OCI-LY1 (cell line): ENCODE results near the gene RASGEF1C.

Experiments used
- H2AFZ ChIP-seq: fragments of 200-600 bp; sonication (generic), shearing (Covaris generic); 2 replicates; pipeline ENCODE4 v1.6.0; 2014; ENCODE audit warnings: antibody characterized with exemption, mild to moderate bottlenecking, low read length
- H3F3A ChIP-seq: fragments of 200-600 bp; sonication (generic), shearing (Covaris generic); 2 replicates; pipeline ENCODE4 v1.6.0; 2014; ENCODE audit warnings: mild to moderate bottlenecking, antibody characterized with exemption, low read length, moderate library complexity; ENCODE audit not compliant: insufficient read depth
- H3K27ac ChIP-seq: fragments of 200-600 bp; sonication (generic); 2 replicates; pipeline ENCODE4 v1.5.1; 2014; ENCODE audit warnings: low read length, mixed run types, mild to moderate bottlenecking, low read depth; ENCODE audit not compliant: poor library complexity, severe bottlenecking
- H3K27me3 ChIP-seq: fragments of 200-600 bp; sonication (generic); 2 replicates; pipeline ENCODE4 v1.6.0; 2014; ENCODE audit warnings: antibody characterized with exemption, mild to moderate bottlenecking, low read length, moderate library complexity; ENCODE audit not compliant: insufficient read depth
- H3K36me3 ChIP-seq: fragments of 200-600 bp; sonication (generic); 2 replicates; pipeline ENCODE4 v1.6.1; 2014; ENCODE audit warnings: mild to moderate bottlenecking, antibody characterized with exemption, low read length, moderate library complexity, mixed read lengths; ENCODE audit not compliant: insufficient read depth
- H3K4me1 ChIP-seq: fragments of 200-600 bp; sonication (generic); 2 replicates; pipeline ENCODE4 v1.5.1; 2014; ENCODE audit warnings: mild to moderate bottlenecking, low read length, moderate library complexity; ENCODE audit not compliant: insufficient read depth, severe bottlenecking
- H3K4me2 ChIP-seq: fragments of 200-600 bp; sonication (generic), shearing (Covaris generic); 2 replicates; pipeline ENCODE4 v1.6.1; 2014; ENCODE audit warnings: low read length
- H3K4me3 ChIP-seq: fragments of 200-600 bp; sonication (generic); 2 replicates; pipeline ENCODE4 v1.5.1; 2014; ENCODE audit warnings: low read length, low read depth, mild to moderate bottlenecking, mixed read lengths; ENCODE audit not compliant: poor library complexity, severe bottlenecking
- H3K79me2 ChIP-seq: fragments of 200-600 bp; shearing (Covaris generic); 2 replicates; pipeline ENCODE4 v1.6.1; 2016; ENCODE audit warnings: mixed run types, low read length, mixed read lengths; ENCODE audit not compliant: insufficient read depth
- H3K9ac ChIP-seq: fragments of 200-600 bp; sonication (generic), shearing (Covaris generic); 2 replicates; pipeline ENCODE4 v1.6.1; 2014; ENCODE audit warnings: mild to moderate bottlenecking, low read length, mixed read lengths
- H3K9me2 ChIP-seq: fragments of 200-600 bp; sonication (generic), shearing (Covaris generic); 2 replicates; pipeline ENCODE4 v1.6.1; 2014; ENCODE audit warnings: low read depth, mild to moderate bottlenecking, low read length, mixed read lengths
- H3K9me3 ChIP-seq: fragments of 200-600 bp; shearing (Covaris generic); 2 replicates; pipeline ENCODE4 v1.6.1; 2014; ENCODE audit warnings: low read length, mixed read lengths
- H4K20me1 ChIP-seq: fragments of 200-600 bp; sonication (generic), shearing (Covaris generic); 2 replicates; pipeline ENCODE4 v1.6.0; 2016; ENCODE audit warnings: mild to moderate bottlenecking, low read length; ENCODE audit not compliant: insufficient read depth
- EZH2 ChIP-seq: fragments of 200-600 bp; sonication (generic), shearing (Covaris generic); IDR thresholded peaks from 2 replicates; pipeline ENCODE4 v1.8.0; 2017; ENCODE audit warnings: borderline replicate concordance, mixed run types, mild to moderate bottlenecking, antibody characterized with exemption, low read length, moderate library complexity, mixed read lengths
- TF ChIP-seq, protein P1 (sequence below): fragments of 200-600 bp; sonication (generic), shearing (Covaris generic); IDR thresholded peaks from 2 replicates; pipeline ENCODE4 v1.5.1; 2017; ENCODE audit warnings: mild to moderate bottlenecking, antibody characterized with exemption, low read length, moderate library complexity, mixed read lengths

Gene RASGEF1C

DNA sequence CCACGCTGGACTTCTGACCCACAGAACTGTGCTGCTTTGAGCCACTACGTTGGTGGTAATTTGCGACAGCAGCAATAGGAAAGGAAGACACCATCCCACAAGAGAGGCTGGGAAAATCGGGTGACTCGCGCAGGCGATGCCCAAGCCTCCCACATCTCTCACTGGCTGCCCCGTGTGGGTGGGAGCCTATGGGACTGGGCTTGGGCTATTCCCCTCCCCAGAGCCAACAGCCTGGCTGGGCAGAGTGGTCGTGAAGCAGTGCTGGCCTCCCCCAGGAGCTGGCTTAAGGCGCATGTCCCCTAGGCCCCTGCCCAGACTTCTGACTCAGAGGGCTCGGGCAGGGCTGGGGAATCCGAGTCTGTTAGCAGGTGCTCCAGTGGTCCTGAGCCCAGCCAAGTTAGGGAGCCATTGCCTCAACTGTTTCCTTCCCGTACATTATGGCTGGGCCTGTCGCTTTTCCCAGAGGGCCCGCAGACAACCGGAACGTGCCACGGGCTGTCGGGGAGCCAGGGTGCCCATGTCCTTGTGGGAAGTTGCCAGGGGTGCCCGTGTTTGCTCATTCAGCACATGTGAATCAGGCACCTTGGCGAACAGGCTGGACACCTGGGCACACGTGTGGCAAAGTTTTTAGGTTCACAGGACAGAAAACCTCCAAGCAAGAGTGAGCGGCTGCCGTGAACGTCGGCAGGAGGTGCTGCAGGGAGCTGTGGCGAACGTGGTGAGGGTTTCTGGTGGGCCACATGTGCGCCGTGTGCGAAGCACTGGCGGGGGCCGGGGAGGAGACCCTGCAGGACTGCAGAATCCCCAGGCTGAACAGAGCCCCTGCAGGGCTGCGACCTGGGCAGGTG lies 7.0 kb upstream of the RASGEF1C start:
- no peak for TF ChIP-seq EZH2
- TF ChIP-seq, protein P1, sequence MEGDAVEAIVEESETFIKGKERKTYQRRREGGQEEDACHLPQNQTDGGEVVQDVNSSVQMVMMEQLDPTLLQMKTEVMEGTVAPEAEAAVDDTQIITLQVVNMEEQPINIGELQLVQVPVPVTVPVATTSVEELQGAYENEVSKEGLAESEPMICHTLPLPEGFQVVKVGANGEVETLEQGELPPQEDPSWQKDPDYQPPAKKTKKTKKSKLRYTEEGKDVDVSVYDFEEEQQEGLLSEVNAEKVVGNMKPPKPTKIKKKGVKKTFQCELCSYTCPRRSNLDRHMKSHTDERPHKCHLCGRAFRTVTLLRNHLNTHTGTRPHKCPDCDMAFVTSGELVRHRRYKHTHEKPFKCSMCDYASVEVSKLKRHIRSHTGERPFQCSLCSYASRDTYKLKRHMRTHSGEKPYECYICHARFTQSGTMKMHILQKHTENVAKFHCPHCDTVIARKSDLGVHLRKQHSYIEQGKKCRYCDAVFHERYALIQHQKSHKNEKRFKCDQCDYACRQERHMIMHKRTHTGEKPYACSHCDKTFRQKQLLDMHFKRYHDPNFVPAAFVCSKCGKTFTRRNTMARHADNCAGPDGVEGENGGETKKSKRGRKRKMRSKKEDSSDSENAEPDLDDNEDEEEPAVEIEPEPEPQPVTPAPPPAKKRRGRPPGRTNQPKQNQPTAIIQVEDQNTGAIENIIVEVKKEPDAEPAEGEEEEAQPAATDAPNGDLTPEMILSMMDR: no peak
- Histone ChIP-seq H2AFZ (no peak overlapping the region), H3K36me3 (no peaks in the 10 kb centered on the region), H4K20me1 (no peaks in the 10 kb centered on the region), H3K27me3 (no peaks in the 10 kb centered on the region), H3K4me1 (no peaks in the 10 kb centered on the region), H3K79me2 (no peaks in the 10 kb centered on the region), H3K9me2 (no peaks in the 10 kb centered on the region), H3F3A (no peaks in the 10 kb centered on the region), H3K4me3 (no peak overlapping the region), H3K9me3 (0 out of 2 replicates have a peak, but pooled peaks cover 5% of the 10 kb centered on the region), H3K27ac (no peak overlapping the region), H3K4me2 (no peak overlapping the region), H3K9ac (no peak overlapping the region)

DNA sequence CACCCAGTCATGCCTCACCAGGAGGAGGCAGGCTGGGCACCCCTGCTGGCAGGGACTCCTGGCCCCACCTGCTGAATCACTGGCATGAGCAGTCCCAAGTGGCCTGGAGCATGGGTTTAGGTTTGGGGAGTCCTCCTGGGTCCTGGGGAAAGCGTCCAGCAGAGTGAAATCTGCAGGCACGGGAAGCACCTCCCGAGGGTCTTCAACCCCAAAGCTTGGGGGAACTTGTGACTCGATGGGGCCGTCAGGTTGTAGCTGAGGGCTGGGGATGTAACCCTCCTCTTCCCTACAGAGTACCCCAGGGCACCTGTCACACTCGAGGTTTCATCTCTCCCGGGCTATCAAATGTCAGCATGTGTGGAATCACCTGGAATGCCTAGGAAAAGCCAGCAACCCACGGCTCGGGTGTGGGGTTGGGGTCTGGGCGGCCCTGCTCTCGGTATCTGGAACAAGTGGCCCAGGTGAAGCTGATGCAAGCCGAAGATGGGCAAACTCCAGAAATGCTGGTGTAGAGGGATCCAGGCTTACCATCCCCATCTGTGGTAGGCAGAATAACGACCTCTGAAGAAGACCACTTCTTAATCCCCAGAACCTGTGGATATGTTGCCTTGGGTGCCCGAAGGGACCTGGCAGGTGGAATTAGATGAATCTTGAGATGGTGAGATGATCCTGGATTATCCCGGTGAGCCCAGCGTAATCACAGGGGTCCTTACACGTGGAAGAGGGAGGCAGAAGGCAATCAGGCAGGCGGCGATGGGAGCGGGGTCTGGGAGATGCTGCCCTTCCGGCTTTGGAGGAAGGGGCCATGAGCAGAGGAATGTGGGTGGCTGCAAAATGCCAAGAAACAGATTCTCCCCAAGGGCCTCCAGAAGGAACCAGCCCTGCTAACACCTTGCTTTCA lies 6.1 kb upstream of the RASGEF1C start:
- Histone ChIP-seq H3K9me3 (0 out of 2 replicates have a peak, but pooled peaks cover 5% of the 10 kb centered on the region), H3K4me1 (no peaks in the 10 kb centered on the region)
- TF ChIP-seq, protein P1: no peak
- TF ChIP-seq EZH2: no peak

GRCh38 chr5:180213657-180214207 lies 4.7 kb upstream of the RASGEF1C start:
- H3K9ac ChIP-seq: no peak overlapping the region
- H3K9me3 ChIP-seq: 0 out of 2 replicates have a peak, but pooled peaks cover 2% of the 10 kb centered on the region
- no peak for TF ChIP-seq EZH2
- TF ChIP-seq, protein P1: no peak
- H3K4me1 ChIP-seq: no peaks in the 10 kb centered on the region
- H3K4me3 ChIP-seq: no peak overlapping the region
- H3K9me2 ChIP-seq: no peaks in the 10 kb centered on the region
- H3K36me3 ChIP-seq: no peaks in the 10 kb centered on the region
- H3K27ac ChIP-seq: no peak overlapping the region
- H4K20me1 ChIP-seq: no peaks in the 10 kb centered on the region
- H3K27me3 ChIP-seq: no peaks in the 10 kb centered on the region
- no peaks in the 10 kb centered on the region for H3F3A ChIP-seq
- H2AFZ ChIP-seq: no peak overlapping the region
- no peaks in the 10 kb centered on the region for H3K79me2 ChIP-seq
- no peak overlapping the region for H3K4me2 ChIP-seq

More for the DNA sequence above, 6.1 kb upstream of the RASGEF1C start:
- H3K27ac ChIP-seq: no peak overlapping the region
- no peak overlapping the region for H2AFZ ChIP-seq
- H3K9me2 ChIP-seq: no peaks in the 10 kb centered on the region
- H3K79me2 ChIP-seq: no peaks in the 10 kb centered on the region
- no peaks in the 10 kb centered on the region for H3K36me3 ChIP-seq
- no peaks in the 10 kb centered on the region for H3F3A ChIP-seq
- H3K4me3 ChIP-seq: no peak overlapping the region
- H3K9ac ChIP-seq: no peak overlapping the region
- no peaks in the 10 kb centered on the region for H3K27me3 ChIP-seq
- no peak overlapping the region for H3K4me2 ChIP-seq
- H4K20me1 ChIP-seq: no peaks in the 10 kb centered on the region
